Right ventricle myocardium inferior (tissue), 1 donor: Measurements from ENCODE around the gene FANCD2. TPM values are rescaled to one million over a fixed set of nuclear protein-coding genes. Genes with fewer than 3 reads are reported as not detected.
"Not testable (repeated sequence)": the region's sequence is repeated elsewhere in the genome, so short reads cannot be mapped to it uniquely, and the experiment has no call there.

Experiments used
- ATAC-seq: fragments of 200-7000 bp; cut with Tn5 transposase; one replicate; pipeline ENCODE4 v1.9.1; 2020; ENCODE audit warnings: mild to moderate bottlenecking, moderate library complexity
- DNase-seq: peaks from one replicate; pipeline ENCODE4 v3.0.0; 2021; ENCODE audit errors: missing footprints
- intact Hi-C: fragments of 100-400 bp; cut with DNase I; formaldehyde crosslinking; loops from one replicate; pipeline ENCODE4 v1.11.0; 2022
- total RNA-seq: library from RNA; stranded (reverse); fragmentation: NEBNext Ultra II Directional; extraction: Animal tissue kit (Norgen Biotek cat#: 25700); gene quantifications from one replicate; pipeline ENCODE4 v1.2.1, GENCODE V29; 2021
- donor health status: DM: no; HTN: yes; CAD: no; lungs with severe emphysema.

FANCD2 gene
- total RNA-seq, 1 donor from 2014 or later: 1.0 TPM

GRCh38 chr3:10010878-10011465 is 15.3 kb upstream of the FANCD2 start:
- intact Hi-C loops: loop anchor here (5.0 to 10.0 kb wide), 2 partner anchors 34 to 104 kb away; partner anchors contain the start of gene BRK1
- DNase-seq (peak; percentile 99), ATAC-seq (peak; percentile 92)

DNA sequence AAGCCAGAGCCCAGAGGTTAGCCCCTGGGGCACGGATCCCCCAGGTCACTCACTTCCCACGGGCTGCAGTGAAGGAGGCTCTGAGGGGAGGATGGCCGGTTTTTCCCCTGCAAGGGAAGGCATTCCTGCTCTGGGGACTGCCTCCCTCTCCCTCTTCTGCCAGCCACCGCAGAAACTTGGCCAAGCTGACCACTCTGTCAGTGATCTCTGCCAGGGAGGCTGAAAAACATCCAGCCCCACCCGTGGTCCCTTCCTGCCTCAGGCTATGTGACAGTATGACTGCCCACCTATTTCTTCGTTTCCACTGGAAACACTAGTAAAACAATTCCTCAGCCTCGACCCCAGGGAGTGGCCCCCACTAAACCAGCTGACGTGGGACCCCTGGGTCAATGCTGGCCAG is 14.6 kb upstream of the FANCD2 start:
- no peak for ATAC-seq
- DNase-seq: no peak
- intact Hi-C loops: loop anchor here (5.0 to 10.0 kb wide), 2 partner anchors 34 to 103 kb away; partner anchors contain the start of gene BRK1

- intact Hi-C loops: loop anchor here (5.0 to 10.0 kb wide), 2 partner anchors 35 to 103 kb away; partner anchors contain the start of gene BRK1
- DNase-seq (no peak), ATAC-seq (no peak)
These were observed 14.1 kb upstream of the FANCD2 start for GRCh38 chr3:10012106-10012505.

DNA sequence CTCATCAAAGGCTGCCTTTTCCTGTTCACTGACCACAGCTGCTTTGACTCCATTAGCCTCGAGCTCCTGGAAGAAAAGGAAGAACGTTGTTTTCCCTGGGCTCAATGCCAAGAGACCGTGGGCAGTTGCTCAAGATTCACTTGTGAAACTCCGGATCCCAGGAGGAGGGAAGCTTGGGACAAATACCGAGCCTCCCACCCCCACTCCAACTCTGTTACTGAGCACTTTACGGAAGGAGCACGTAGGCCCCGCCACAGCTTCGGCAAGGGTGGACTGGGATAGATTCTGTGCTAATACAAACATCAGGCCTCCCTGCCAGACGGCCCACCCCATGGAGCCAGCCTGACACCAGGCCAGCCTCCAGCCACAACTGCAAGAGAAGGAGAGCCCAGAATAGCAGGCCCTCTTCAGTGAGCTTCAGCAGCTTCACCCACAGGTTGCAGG is 10.8 kb upstream of the FANCD2 start:
- DNase-seq: peak; percentile 88
- intact Hi-C loops: loop anchor here (10.0 kb wide), 1 partner anchor 99 kb away; the partner anchor contains the start of gene BRK1
- peak; percentile 77 for ATAC-seq

- intact Hi-C loops: loop anchor here (10.0 kb wide), 1 partner anchor 97 kb away; the partner anchor contains the start of gene BRK1
- ATAC-seq: no peak
- no peak for DNase-seq
These were observed 8.5 kb upstream of the FANCD2 start for GRCh38 chr3:10017636-10018292.

DNA sequence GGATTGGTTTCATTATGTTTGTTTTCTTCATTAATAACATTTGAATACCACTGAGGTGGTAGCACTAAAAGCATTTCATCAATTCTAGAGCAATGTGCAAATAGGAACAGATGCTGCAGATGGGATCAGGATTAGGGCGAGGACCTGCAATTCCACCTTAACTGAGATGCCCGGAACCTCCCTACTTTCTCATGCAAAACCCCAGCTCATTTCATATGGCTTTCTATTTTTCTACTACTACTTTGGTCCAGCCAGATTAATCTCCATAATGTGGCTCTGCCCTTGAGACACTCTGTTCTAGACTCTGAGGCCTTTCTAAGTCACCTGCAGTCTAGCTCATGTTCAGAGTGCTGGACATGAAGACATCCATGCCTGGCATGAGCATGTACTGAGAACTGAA is 7.4 kb upstream of the FANCD2 start:
- not testable (repeated sequence) for DNase-seq, ATAC-seq
- intact Hi-C loops: loop anchor here (10.0 kb wide), 1 partner anchor 96 kb away; the partner anchor contains the start of gene BRK1

DNA sequence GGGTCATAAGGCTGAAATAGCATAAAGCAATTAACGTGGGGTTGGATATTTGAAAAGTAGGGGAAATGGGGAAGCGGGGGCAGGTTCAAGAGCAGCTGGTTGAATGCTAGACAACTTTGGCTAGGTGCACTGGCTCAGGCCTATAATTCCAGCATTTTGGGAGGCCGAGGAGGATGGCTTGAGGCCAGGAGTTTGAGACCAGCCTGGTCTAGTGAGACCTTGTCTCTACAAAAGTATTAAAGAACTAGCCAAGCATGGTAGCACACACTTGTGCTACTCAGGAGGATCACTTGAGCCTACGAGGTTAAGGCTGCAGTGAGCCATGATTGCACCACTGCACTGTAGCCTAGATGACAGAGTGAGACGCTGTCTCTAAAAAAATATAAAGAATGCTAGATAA is 6.9 kb upstream of the FANCD2 start:
- DNase-seq (no peak), ATAC-seq (no peak)
- intact Hi-C loops: loop anchor here (10.0 kb wide), 1 partner anchor 95 kb away; the partner anchor contains the start of gene BRK1

- ATAC-seq (no peak), DNase-seq (no peak)
- intact Hi-C loops: loop anchor here (10.0 kb wide), 1 partner anchor 203 kb away; no protein-coding TSS in a partner anchor
These were observed 4.1 kb upstream of the FANCD2 start for GRCh38 chr3:10021856-10022775.

DNA sequence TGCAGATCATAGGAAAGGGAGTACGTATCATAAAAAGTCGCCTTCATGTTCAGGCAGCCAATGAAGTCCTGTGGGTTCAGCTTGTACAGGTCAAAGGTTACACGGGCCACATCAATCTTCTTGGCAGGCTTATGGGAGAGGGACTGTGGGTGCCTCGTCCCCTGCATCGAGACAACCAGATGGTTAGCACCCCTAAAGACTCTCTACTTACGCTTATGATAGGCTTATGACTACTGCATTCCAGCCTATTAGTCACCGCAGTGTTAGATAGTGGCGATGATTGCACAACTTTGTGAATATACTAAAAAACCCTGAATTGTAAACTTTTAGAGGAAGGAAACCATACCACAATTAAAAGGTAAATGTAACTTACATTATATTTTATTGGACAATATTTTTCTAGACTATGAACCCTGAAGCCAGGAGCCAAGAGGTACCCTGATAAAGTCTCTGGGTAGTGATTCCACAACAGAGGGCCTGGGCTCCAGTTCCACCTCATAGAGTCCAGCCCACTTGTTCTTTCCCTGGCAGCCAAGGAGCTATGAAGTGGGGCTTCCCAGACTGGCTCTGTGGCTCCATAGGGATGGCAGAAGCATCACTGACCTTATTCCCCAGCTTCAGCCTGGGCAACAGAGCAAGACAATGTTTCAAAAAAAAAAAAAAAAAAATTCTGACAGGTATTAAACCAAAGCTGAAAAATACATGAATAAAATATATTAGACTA is 2.5 kb upstream of the FANCD2 start:
- DNase-seq (no peak), ATAC-seq (no peak)
- intact Hi-C loops: loop anchor here (10.0 kb wide), 1 partner anchor 201 kb away; no protein-coding TSS in a partner anchor

- ATAC-seq (no peak), DNase-seq (peak; percentile 22)
- intact Hi-C loops: loop anchor here (1.0 to 10.0 kb wide), 2 partner anchors 39 to 199 kb away; partner anchors contain the start of gene EMC3
These were observed 793 bp upstream of the FANCD2 start for GRCh38 chr3:10025205-10026083.

GRCh38 chr3:10041034-10041433 is 14.8 kb downstream of the FANCD2 start:
- no peak for DNase-seq
- ATAC-seq: no peak
- intact Hi-C loops: no loop called here

DNA sequence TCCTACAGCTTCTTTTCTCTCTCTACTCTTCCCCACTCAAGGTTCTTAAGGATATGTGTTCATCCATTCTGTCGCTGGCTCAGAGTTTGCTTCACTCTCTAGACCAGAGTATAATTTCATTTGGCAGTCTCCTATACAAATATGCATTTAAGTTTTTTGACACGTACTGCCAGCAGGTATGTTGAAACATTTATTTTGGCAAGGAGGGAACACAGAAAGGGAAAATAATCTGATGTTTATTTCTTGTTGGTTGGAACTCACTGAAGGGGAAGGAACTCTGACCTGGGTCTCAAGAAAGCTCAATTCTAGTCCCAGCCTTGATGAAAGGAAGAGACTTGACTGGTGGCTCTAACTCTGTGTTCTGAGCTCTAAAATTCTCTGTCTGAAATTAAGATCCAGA is 21.6 kb downstream of the FANCD2 start:
- DNase-seq (no peak), ATAC-seq (no peak)
- intact Hi-C loops: no loop called here

GRCh38 chr3:10053054-10053453 is 26.8 kb downstream of the FANCD2 start:
- DNase-seq, ATAC-seq, intact Hi-C loops: not testable (repeated sequence)

DNA sequence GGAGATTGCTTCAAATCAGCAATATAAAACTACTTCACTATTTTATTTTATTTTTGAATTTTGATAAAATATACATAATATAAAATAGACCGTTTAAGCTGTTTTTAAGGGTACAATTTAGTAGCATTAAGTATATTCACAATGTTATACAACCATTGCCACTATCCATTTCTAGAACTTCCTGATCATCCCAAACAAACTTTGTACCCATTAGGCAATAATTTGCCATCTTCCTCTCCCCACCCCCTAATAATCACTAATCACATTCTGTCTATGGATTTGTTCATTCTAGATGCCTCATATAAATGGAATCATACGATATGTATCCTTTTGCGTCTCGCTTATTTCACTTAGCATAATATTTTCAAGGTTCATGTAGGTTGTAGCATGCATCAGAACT is 28.9 kb downstream of the FANCD2 start:
- DNase-seq (no peak), ATAC-seq (no peak)
- intact Hi-C loops: no loop called here

GRCh38 chr3:10070077-10070476 is 43.8 kb downstream of the FANCD2 start:
- DNase-seq, ATAC-seq, intact Hi-C loops: not testable (repeated sequence)

- ATAC-seq (no peak), DNase-seq (no peak)
- intact Hi-C loops: no loop called here
These were observed 48.4 kb downstream of the FANCD2 start for GRCh38 chr3:10074666-10075065.

DNA sequence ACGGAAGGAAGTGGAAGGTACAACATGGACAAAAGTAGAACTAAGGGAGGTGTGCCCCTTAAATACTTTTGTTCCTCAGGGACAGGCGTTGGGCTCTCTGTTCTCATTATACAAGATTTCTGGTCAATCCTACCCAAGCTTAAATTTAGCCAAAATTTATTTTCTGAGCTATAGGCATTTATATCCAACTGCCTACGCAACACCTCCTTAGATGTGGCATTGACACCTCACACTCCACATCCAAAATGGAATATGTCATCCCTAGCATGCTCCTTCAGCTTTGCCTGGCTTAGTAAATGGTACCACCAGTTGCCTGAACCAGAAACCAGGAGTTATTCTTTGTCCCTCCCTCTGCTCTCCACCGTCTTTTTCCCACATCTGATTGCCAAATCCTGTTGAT is 55.6 kb downstream of the FANCD2 start:
- no peak for ATAC-seq
- no peak for DNase-seq
- intact Hi-C loops: no loop called here
